IMR-90 (cell line): Measurements from ENCODE around the gene ANKLE2. TPM values are rescaled to one million over a fixed set of nuclear protein-coding genes. Genes with fewer than 3 reads are reported as not detected.

Source experiments
- ATAC-seq: fragments of 200-7000 bp; cut with Tn5 transposase; 2 replicates; pipeline ENCODE4 v1.9.1; 2020; ENCODE audit warnings: low read depth, mild to moderate bottlenecking, moderate library complexity
- BruUV-seq: library from RNA; stranded (reverse); fragments of 400-500 nt; replicated peaks from 2 replicates; lab custom pipeline; 2021; lab: Mats Ljungman, UMichigan
- CTCF ChIA-PET: fragments of 300-600 bp; formaldehyde crosslinking; extraction: SDS; loops from one replicate; lab custom pipeline; 2021; ENCODE audit warnings: antibody characterized with exemption; lab: Yijun Ruan, JAX
- POLR2A ChIA-PET: fragments of 300-600 bp; sonication (Branson Sonifier 250); formaldehyde crosslinking; loops from one replicate; lab custom pipeline; 2022; ENCODE audit warnings: antibody characterized with exemption; ENCODE audit not compliant: unreplicated experiment; lab: Charles Lee
- DNase-seq: peaks from one replicate; pipeline ENCODE4 v3.0.0; 2013
- H2AFZ ChIP-seq: replicated peaks from 2 replicates; pipeline ENCODE3; 2013; ENCODE audit warnings: low read length, mild to moderate bottlenecking; ENCODE audit not compliant: poor library complexity
- H2AK5ac ChIP-seq: 2 replicates; pipeline ENCODE4 v1.6.1; 2013; ENCODE audit warnings: low read depth, low read length, inconsistent platforms
- H2AK9ac ChIP-seq: replicated peaks from 2 replicates; pipeline ENCODE3; 2013; ENCODE audit warnings: mild to moderate bottlenecking, low read depth, low read length, moderate library complexity; ENCODE audit not compliant: poor library complexity
- H2BK120ac ChIP-seq: 2 replicates; pipeline ENCODE4 v1.6.1; 2013; ENCODE audit warnings: low read depth, low read length, inconsistent platforms
- H2BK15ac ChIP-seq: 3 replicates; pipeline ENCODE4 v1.6.1; 2013; ENCODE audit warnings: low read depth, low read length, inconsistent platforms
- H2BK20ac ChIP-seq: 2 replicates; pipeline ENCODE4 v1.6.1; 2013; ENCODE audit warnings: low read depth, mild to moderate bottlenecking, inconsistent platforms, low read length, moderate library complexity
- H2BK5ac ChIP-seq: 2 replicates; pipeline ENCODE4 v1.6.1; 2013; ENCODE audit warnings: mild to moderate bottlenecking, low read depth, low read length, inconsistent platforms; ENCODE audit not compliant: poor library complexity, severe bottlenecking
- H3K14ac ChIP-seq: replicated peaks from 2 replicates; pipeline ENCODE4 v1.6.1; 2013; ENCODE audit warnings: low read depth, low read length, inconsistent platforms
- H3K18ac ChIP-seq: 2 replicates; pipeline ENCODE4 v1.6.1; 2013; ENCODE audit warnings: low read depth, low read length, control low read depth
- H3K23ac ChIP-seq: 2 replicates; pipeline ENCODE4 v1.6.1; 2013; ENCODE audit warnings: low read depth, low read length, inconsistent platforms
- H3K27ac ChIP-seq: 2 replicates; pipeline ENCODE4 v1.5.1; 2013; ENCODE audit warnings: mild to moderate bottlenecking, control low read depth, low read length; ENCODE audit not compliant: insufficient read depth
- H3K27me3 ChIP-seq: 2 replicates; pipeline ENCODE4 v1.6.1; 2013; ENCODE audit warnings: low read length; ENCODE audit not compliant: control insufficient read depth, insufficient read depth
- H3K36me3 ChIP-seq: 2 replicates; pipeline ENCODE4 v1.6.1; 2013; ENCODE audit warnings: low read length, mixed read lengths; ENCODE audit not compliant: control insufficient read depth, insufficient read depth
- H3K4ac ChIP-seq: 2 replicates; pipeline ENCODE4 v1.6.1; 2013; ENCODE audit warnings: low read depth, low read length, inconsistent platforms
- H3K4me1 ChIP-seq: 2 replicates; pipeline ENCODE4 v1.6.1; 2013; ENCODE audit warnings: low read length, mixed read lengths; ENCODE audit not compliant: control insufficient read depth, insufficient read depth
- H3K4me2 ChIP-seq: 2 replicates; pipeline ENCODE4 v1.6.1; 2013; ENCODE audit warnings: low read depth, mild to moderate bottlenecking, control low read depth, low read length, moderate library complexity
- H3K4me3 ChIP-seq: 2 replicates; pipeline ENCODE4 v1.5.1; 2013; ENCODE audit warnings: low read depth, mild to moderate bottlenecking, control low read depth, low read length, moderate library complexity; ENCODE audit not compliant: insufficient read depth
- H3K56ac ChIP-seq: 2 replicates; pipeline ENCODE4 v1.6.1; 2013; ENCODE audit warnings: low read length, inconsistent platforms; ENCODE audit not compliant: insufficient read depth; ENCODE audit errors: extremely low read depth
- H3K79me1 ChIP-seq, 2 experiments: 2 replicates each; pipeline ENCODE4 v1.6.1; 2013; ENCODE audit warnings: low read length in 2 of 2, inconsistent platforms in 1 of 2, low read depth in 1 of 2
- H3K9ac ChIP-seq: 2 replicates; pipeline ENCODE4 v1.6.1; 2013; ENCODE audit warnings: low read depth, low read length, control low read depth
- H3K9me1 ChIP-seq: 2 replicates; pipeline ENCODE4 v1.6.1; 2013; ENCODE audit warnings: low read length, inconsistent platforms; ENCODE audit not compliant: insufficient read depth
- H3K9me3 ChIP-seq: 2 replicates; pipeline ENCODE4 v1.6.1; 2013; ENCODE audit warnings: low read length; ENCODE audit not compliant: control insufficient read depth, insufficient read depth
- H4K20me1 ChIP-seq: 2 replicates; pipeline ENCODE4 v1.6.1; 2013; ENCODE audit warnings: low read length, inconsistent platforms; ENCODE audit not compliant: insufficient read depth
- H4K5ac ChIP-seq: 2 replicates; pipeline ENCODE4 v1.6.1; 2013; ENCODE audit warnings: mild to moderate bottlenecking, low read depth, low read length, control low read depth
- H4K8ac ChIP-seq, 2 experiments: 2 replicates each; pipeline ENCODE4 v1.6.1; 2013; ENCODE audit warnings: low read depth in 2 of 2, low read length in 2 of 2, control low read depth in 1 of 2, inconsistent platforms in 1 of 2
- H4K91ac ChIP-seq: 2 replicates; pipeline ENCODE4 v1.6.1; 2013; ENCODE audit warnings: low read depth, low read length, inconsistent platforms; ENCODE audit not compliant: insufficient read depth
- MAFK ChIP-seq: IDR thresholded peaks from 2 replicates; pipeline ENCODE4 v1.6.1; 2012; ENCODE audit warnings: low read depth, low read length, improper control_type of control experiment
- POLR2A ChIP-seq: IDR thresholded peaks from 2 replicates; pipeline ENCODE4 v1.6.1; 2012; ENCODE audit warnings: mild to moderate bottlenecking, low read depth, low read length
- RAD21 ChIP-seq: IDR thresholded peaks from 2 replicates; pipeline ENCODE4 v1.6.1; 2012; ENCODE audit warnings: low read length, improper control_type of control experiment
- RCOR1 ChIP-seq: IDR thresholded peaks from 2 replicates; pipeline ENCODE4 v1.6.1; 2012; ENCODE audit warnings: mild to moderate bottlenecking, low read length, improper control_type of control experiment; ENCODE audit not compliant: insufficient replicate concordance
- WGBS, 2 experiments: methylation state at CpG; one replicate each; pipeline versions ENCODE4 v1.1.5 to v1.1.7; 2013; ENCODE audit warnings: missing lambda C conversion rate in 2 of 2; ENCODE audit not compliant: insufficient read length in 1 of 2; ENCODE audit errors: extremely low coverage in 2 of 2; 5-methylcytosine and 5-hydroxymethylcytosine counted together
- dilution Hi-C: fragments of 300-500 bp; cut with HindIII; formaldehyde crosslinking; loops from one replicate; pipeline ENCODE4 v1.14.3; 2018; ENCODE audit warnings: low sequenced_read_pairs; ENCODE audit not compliant: unreplicated experiment
- in situ Hi-C: fragments of 300-500 bp; cut with MboI; formaldehyde crosslinking; loops from 3 replicates; pipeline ENCODE4 v1.14.3; 2019; ENCODE audit warnings: low sequenced_read_pairs, inconsistent platforms, mixed read lengths
- intact Hi-C: fragments of 100-400 bp; cut with micrococcal nuclease; formaldehyde crosslinking; loops from 2 replicates; pipeline ENCODE4 v1.10.0; 2022
- polyA plus RNA-seq, 3 experiments: library from polyadenylated mRNA; depleted of rRNA; stranded (reverse); fragments of >200 nt; gene quantifications; 2 replicates each; pipeline ENCODE4 v1.2.3, GENCODE V29; 2012; ENCODE audit warnings: low replicate concordance in 1 of 3
- total RNA-seq: library from RNA; depleted of rRNA; stranded (reverse); fragments of >200 nt; gene quantifications from 2 replicates; pipeline ENCODE4 v1.2.3, GENCODE V29; 2012
- TF ChIP-seq, protein P1 (sequence below): fragments of 150-350 bp; IDR thresholded peaks from 2 replicates; pipeline ENCODE4 v1.6.1; 2016; ENCODE audit warnings: low read depth, mild to moderate bottlenecking, low read length, moderate library complexity, borderline replicate concordance

ANKLE2 gene
- total and polyA plus RNA-seq, 2 of the 4 experiments (the other 2 are of a cell fraction): 63.4 to 82.4 TPM

DNA sequence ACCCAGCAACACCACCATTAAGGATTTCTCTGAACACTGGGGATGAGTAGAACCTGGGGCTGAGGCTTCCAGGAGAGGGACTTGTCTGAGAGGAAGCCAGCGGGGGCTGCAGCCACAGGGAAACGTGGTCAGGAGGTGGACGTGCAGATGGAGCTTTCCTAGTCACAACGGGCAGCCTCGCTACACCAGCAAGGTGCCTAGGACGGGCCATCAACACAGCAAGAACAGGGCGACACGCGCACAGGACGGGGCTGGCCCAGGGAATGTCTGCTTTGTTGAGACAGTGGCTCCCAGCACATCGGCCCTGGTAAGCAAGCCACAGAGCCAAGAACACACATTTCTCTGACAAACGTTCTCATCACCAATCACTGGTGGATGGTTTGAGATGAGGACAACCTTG, 25.3 kb downstream of the ANKLE2 start:
- intact Hi-C loops: no loop called here
- H3K27ac ChIP-seq: no peak overlapping the region

More for the DNA sequence above, 25.3 kb downstream of the ANKLE2 start:
- no peak for DNase-seq
- ATAC-seq: no peak
- H2BK120ac ChIP-seq: no peak overlapping the region
- TF ChIP-seq, protein P1, sequence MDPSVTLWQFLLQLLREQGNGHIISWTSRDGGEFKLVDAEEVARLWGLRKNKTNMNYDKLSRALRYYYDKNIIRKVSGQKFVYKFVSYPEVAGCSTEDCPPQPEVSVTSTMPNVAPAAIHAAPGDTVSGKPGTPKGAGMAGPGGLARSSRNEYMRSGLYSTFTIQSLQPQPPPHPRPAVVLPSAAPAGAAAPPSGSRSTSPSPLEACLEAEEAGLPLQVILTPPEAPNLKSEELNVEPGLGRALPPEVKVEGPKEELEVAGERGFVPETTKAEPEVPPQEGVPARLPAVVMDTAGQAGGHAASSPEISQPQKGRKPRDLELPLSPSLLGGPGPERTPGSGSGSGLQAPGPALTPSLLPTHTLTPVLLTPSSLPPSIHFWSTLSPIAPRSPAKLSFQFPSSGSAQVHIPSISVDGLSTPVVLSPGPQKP: no peak
- TF ChIP-seq MAFK (no peak), RCOR1 (no peak), RAD21 (no peak), POLR2A (no peak)
- H2BK15ac ChIP-seq: no peak overlapping the region
- H2BK5ac ChIP-seq: no peak overlapping the region
- H3K27me3 ChIP-seq: no peaks in the 10 kb centered on the region
- H4K8ac ChIP-seq: no peak overlapping the region
- H2AFZ ChIP-seq: no peak overlapping the region
- no peak overlapping the region for H3K18ac ChIP-seq
- H4K5ac ChIP-seq: no peak overlapping the region
- H3K4me3 ChIP-seq: no peak overlapping the region
- dilution Hi-C loops: no loop called here
- H3K56ac ChIP-seq: no peak overlapping the region
- H3K9me3 ChIP-seq: no peaks in the 10 kb centered on the region
- H3K23ac ChIP-seq: no peak overlapping the region
- no peak overlapping the region for H2AK9ac ChIP-seq
- no peak overlapping the region for H2BK20ac ChIP-seq
- ChIA-PET POLR2A (no interaction called here), CTCF (no interaction called here)
- H3K14ac ChIP-seq: no peak overlapping the region
- no peak overlapping the region for H2AK5ac ChIP-seq
- H3K4ac ChIP-seq: no peak overlapping the region
- no peak overlapping the region for H3K4me2 ChIP-seq
- BruUV-seq: no TSS peak
- WGBS, 2 experiments: 93% methylated on average over 2 of the region's 12 CpGs; no CpG with 5 or more reads in 1 of the 2 experiments
- H4K20me1 ChIP-seq: peaks cover 33% of the 10 kb centered on the region
- H3K9ac ChIP-seq: no peak overlapping the region
- in situ Hi-C loops: no loop called here
- H4K91ac ChIP-seq: no peak overlapping the region
- H3K9me1 ChIP-seq: no peaks in the 10 kb centered on the region
- H3K4me1 ChIP-seq: no peaks in the 10 kb centered on the region
- peaks cover 13 to 25% of the 10 kb centered on the region in 2 experiments for H3K79me1 ChIP-seq
- H3K36me3 ChIP-seq: peaks cover 78% of the 10 kb centered on the region
